ENCODE results near the gene FNTB. TPM values are rescaled to one million over a fixed set of nuclear protein-coding genes. Genes with fewer than 3 reads are reported as not detected.

The FNTB gene
- total and polyA plus RNA-seq, 9 of the 15 experiments (the other 6 are each of a cell fraction or from before 2014, with no cell fraction given) = 6.9 to 23.2 (median 12.2) TPM

- TF ChIP-seq, protein P1, sequence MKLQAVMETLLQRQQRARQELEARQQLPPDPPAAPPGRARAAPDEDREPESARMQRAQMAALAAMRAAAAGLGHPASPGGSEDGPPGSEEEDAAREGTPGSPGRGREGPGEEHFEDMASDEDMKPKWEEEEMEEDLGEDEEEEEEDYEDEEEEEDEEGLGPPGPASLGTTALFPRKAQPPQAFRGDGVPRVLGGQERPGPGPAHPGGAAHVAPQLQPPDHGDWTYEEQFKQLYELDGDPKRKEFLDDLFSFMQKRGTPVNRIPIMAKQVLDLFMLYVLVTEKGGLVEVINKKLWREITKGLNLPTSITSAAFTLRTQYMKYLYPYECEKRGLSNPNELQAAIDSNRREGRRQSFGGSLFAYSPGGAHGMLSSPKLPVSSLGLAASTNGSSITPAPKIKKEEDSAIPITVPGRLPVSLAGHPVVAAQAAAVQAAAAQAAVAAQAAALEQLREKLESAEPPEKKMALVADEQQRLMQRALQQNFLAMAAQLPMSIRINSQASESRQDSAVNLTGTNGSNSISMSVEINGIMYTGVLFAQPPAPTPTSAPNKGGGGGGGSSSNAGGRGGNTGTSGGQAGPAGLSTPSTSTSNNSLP (IDR thresholded peaks at IDR 0.05; ENCODE audit: borderline replicate concordance, low read depth, low read length) = 0 out of 2 replicates have a peak, but pooled peaks have one; percentile 45
- TF ChIP-seq, protein P2, sequence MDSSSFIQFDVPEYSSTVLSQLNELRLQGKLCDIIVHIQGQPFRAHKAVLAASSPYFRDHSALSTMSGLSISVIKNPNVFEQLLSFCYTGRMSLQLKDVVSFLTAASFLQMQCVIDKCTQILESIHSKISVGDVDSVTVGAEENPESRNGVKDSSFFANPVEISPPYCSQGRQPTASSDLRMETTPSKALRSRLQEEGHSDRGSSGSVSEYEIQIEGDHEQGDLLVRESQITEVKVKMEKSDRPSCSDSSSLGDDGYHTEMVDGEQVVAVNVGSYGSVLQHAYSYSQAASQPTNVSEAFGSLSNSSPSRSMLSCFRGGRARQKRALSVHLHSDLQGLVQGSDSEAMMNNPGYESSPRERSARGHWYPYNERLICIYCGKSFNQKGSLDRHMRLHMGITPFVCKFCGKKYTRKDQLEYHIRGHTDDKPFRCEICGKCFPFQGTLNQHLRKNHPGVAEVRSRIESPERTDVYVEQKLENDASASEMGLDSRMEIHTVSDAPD (CRISPR knock-in tag; IDR thresholded peaks at IDR 0.05) = no peak
- TF ChIP-seq ZBTB11 (CRISPR knock-in tag; IDR thresholded peaks at IDR 0.05) = peak in 1 of 3 experiments; percentile 54; a peak in 2 of 6 replicates
- peak; percentile 95 for TF ChIP-seq CBFA2T3 (IDR thresholded peaks at IDR 0.05)
- TF ChIP-seq SPI1 (IDR thresholded peaks at IDR 0.05; ENCODE audit: borderline replicate concordance, low read depth, low read length) = no peak
- TF ChIP-seq RAD51 (IDR thresholded peaks at IDR 0.05; ENCODE audit: borderline replicate concordance, low read depth) = no peak
- no peak for TF ChIP-seq PCBP1 (IDR thresholded peaks at IDR 0.05; ENCODE audit: low read depth, low read length, poor library complexity, severe bottlenecking)
- TF ChIP-seq ZNF436 (CRISPR knock-in tag; IDR thresholded peaks at IDR 0.05) = no peak
- TF ChIP-seq MEF2A (IDR thresholded peaks at IDR 0.05; ENCODE audit: control insufficient read depth, low read depth, low read length) = peak; percentile 70; the same call in 1 of the 2 replicates
- TF ChIP-seq, protein P3, sequence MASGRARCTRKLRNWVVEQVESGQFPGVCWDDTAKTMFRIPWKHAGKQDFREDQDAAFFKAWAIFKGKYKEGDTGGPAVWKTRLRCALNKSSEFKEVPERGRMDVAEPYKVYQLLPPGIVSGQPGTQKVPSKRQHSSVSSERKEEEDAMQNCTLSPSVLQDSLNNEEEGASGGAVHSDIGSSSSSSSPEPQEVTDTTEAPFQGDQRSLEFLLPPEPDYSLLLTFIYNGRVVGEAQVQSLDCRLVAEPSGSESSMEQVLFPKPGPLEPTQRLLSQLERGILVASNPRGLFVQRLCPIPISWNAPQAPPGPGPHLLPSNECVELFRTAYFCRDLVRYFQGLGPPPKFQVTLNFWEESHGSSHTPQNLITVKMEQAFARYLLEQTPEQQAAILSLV (tag; IDR thresholded peaks at IDR 0.05) = no peak
- 0 out of 4 replicates have a peak, but pooled peaks of 1 of the 2 experiments have one; percentile 37 for TF ChIP-seq ETV6 (IDR thresholded peaks at IDR 0.05; ENCODE audit: borderline replicate concordance in 1 of 2, low read depth in 2 of 2, low read length in 1 of 2)
- no peak for TF ChIP-seq ETV6 (CRISPR knock-in tag; IDR thresholded peaks at IDR 0.05; ENCODE audit: borderline replicate concordance)
- peak; percentile 92 for TF ChIP-seq KLF16 (IDR thresholded peaks at IDR 0.05)
- peak; percentile 66 for TF ChIP-seq MTA2 (IDR thresholded peaks at IDR 0.05; ENCODE audit: low read depth)
- no peak for TF ChIP-seq BMI1 (IDR thresholded peaks at IDR 0.05; ENCODE audit: low read length)
- TF ChIP-seq RUNX1 (IDR thresholded peaks at IDR 0.05; ENCODE audit: low read depth) = no peak; the same call in 1 of the 2 replicates
- TF ChIP-seq CREM (IDR thresholded peaks at IDR 0.05; ENCODE audit: low read depth) = peak; percentile 46; the same call in 1 of the 2 replicates
- TF ChIP-seq ZBTB9 (CRISPR knock-in tag; IDR thresholded peaks at IDR 0.05) = no peak
- no peak for TF ChIP-seq ZNF57 (CRISPR knock-in tag; IDR thresholded peaks at IDR 0.05)
- TF ChIP-seq PHB (CRISPR knock-in tag; IDR thresholded peaks at IDR 0.05) = no peak
Measured at GRCh38 chr14:65107200-65107599, 120.5 kb downstream of the FNTB start (continued).

All from K562 (cell line).